Measurements from ENCODE around the gene CYB5RL.
A peak's percentile ranks its signal among the peaks of the same experiment; 100 is the strongest.

Gene CYB5RL

GRCh38 chr1:54158071-54158470 is 41.8 kb downstream of the CYB5RL start:
- no peak for DNase-seq

- no peak for DNase-seq
These were observed 42.4 kb downstream of the CYB5RL start for GRCh38 chr1:54157401-54157800.

GRCh38 chr1:54156986-54157385 is 42.8 kb downstream of the CYB5RL start:
- no peak for DNase-seq

- DNase-seq = no peak
These were observed 43.6 kb downstream of the CYB5RL start for GRCh38 chr1:54156201-54156600.

GRCh38 chr1:54153535-54154439 is 46.0 kb downstream of the CYB5RL start:
- peak; percentile 68 for DNase-seq

GRCh38 chr1:54152696-54153095 is 47.1 kb downstream of the CYB5RL start, which contains the start of gene CDCP2:
TSS of gene CDCP2 (minus strand) at chr1:54153000. CDS start at chr1:54152922, 78 bp downstream.
- DNase-seq = no peak

GRCh38 chr1:54151013-54151412 is 48.8 kb downstream of the CYB5RL start:
- DNase-seq = no peak
